ENCODE data around the gene CPOX.

CPOX gene

GRCh38 chr3:98588065-98588464 is 5.3 kb downstream of the CPOX start:
- TF ChIP-seq SPI1 (IDR thresholded peaks at IDR 0.05; ENCODE audit: borderline replicate concordance, low read depth): no peak
- no peak for TF ChIP-seq CTCF (IDR thresholded peaks at IDR 0.05; ENCODE audit: insufficient read depth, low read length)
- TF ChIP-seq REST (IDR thresholded peaks at IDR 0.05; ENCODE audit: insufficient replicate concordance, low read depth): no peak
- no peak for TF ChIP-seq POLR2AphosphoS5 (IDR thresholded peaks at IDR 0.05; ENCODE audit: low read depth)
- no peak for TF ChIP-seq GABPA (IDR thresholded peaks at IDR 0.05; ENCODE audit: low read depth)
- H3K27ac ChIP-seq (replicated peaks): no peak overlapping the region
- H3K27me3 ChIP-seq (ENCODE audit: insufficient read depth, poor library complexity, severe bottlenecking): no peaks in the 10 kb centered on the region
- no peak overlapping the region for H3K4me3 ChIP-seq (replicated peaks; ENCODE audit: insufficient read depth, low read length)
- DNase-seq (ENCODE audit: low read depth in 1 of 2, low spot score in 1 of 2): no peak

GRCh38 chr3:98587654-98588053 is 5.8 kb downstream of the CPOX start:
- TF ChIP-seq GABPA (IDR thresholded peaks at IDR 0.05; ENCODE audit: low read depth) (no peak), CTCF (IDR thresholded peaks at IDR 0.05; ENCODE audit: insufficient read depth, low read length) (no peak), REST (IDR thresholded peaks at IDR 0.05; ENCODE audit: insufficient replicate concordance, low read depth) (no peak), POLR2AphosphoS5 (IDR thresholded peaks at IDR 0.05; ENCODE audit: low read depth) (no peak), SPI1 (IDR thresholded peaks at IDR 0.05; ENCODE audit: borderline replicate concordance, low read depth) (no peak)
- no peaks in the 10 kb centered on the region for H3K27me3 ChIP-seq (ENCODE audit: insufficient read depth, poor library complexity, severe bottlenecking)
- H3K4me3 ChIP-seq (replicated peaks; ENCODE audit: insufficient read depth, low read length): no peak overlapping the region
- H3K27ac ChIP-seq (replicated peaks): no peak overlapping the region
- no peak for DNase-seq (ENCODE audit: low read depth in 1 of 2, low spot score in 1 of 2)

- H3K27ac ChIP-seq (replicated peaks): no peak overlapping the region
- H3K27me3 ChIP-seq (ENCODE audit: insufficient read depth, poor library complexity, severe bottlenecking): no peaks in the 10 kb centered on the region
- no peak overlapping the region for H3K4me3 ChIP-seq (replicated peaks; ENCODE audit: insufficient read depth, low read length)
- no peak for DNase-seq (ENCODE audit: low read depth in 1 of 2, low spot score in 1 of 2)
- TF ChIP-seq REST (IDR thresholded peaks at IDR 0.05; ENCODE audit: insufficient replicate concordance, low read depth) (no peak), SPI1 (IDR thresholded peaks at IDR 0.05; ENCODE audit: borderline replicate concordance, low read depth) (no peak), CTCF (IDR thresholded peaks at IDR 0.05; ENCODE audit: insufficient read depth, low read length) (no peak), GABPA (IDR thresholded peaks at IDR 0.05; ENCODE audit: low read depth) (no peak)
Observed at GRCh38 chr3:98584547-98584946, 8.9 kb downstream of the CPOX start.

Data from HL-60 (cell line).